ENCODE measurements around the gene JUNB.
"Not testable (repeated sequence)": the region's sequence is repeated elsewhere in the genome, so short reads cannot be mapped to it uniquely, and the experiment has no call there.

The JUNB gene

DNA sequence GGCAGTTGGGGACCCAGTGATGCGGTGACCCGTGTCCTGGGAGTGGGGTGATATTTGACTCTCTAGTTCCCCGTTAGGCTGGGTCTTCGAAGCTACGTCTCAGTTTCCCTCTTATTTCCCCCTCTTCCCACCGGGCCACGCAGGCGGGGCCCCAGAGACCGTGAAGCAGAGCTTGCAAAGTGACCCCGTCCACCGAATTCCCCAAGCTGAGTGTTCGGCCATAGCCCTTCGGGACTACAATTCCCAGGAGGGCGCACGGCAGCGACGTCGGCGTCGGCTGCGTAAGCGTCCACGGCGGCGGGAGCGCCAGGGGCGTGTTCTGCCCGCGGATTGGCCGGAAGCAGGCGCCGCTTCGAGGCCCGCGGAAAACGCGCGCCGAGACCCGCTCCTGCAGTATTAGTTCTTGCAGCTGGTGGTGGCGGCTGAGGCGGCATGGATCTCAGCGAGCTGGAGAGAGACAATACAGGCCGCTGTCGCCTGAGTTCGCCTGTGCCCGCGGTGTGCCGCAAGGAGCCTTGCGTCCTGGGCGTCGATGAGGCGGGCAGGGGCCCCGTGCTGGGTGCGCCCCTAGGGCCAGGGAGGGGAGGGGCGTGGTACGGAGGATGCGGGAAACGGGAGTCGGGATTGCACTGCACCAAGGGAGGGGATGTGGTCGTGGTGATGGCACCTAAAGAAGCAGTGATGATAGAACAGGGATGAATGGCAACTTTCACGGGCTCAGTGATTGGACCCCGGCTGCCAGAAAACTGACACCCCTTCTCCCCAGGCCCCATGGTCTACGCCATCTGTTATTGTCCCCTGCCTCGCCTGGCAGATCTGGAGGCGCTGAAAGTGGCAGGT, 15.2 kb downstream of the JUNB start, which contains the start of gene RNASEH2A:
Gene RNASEH2A (plus strand): TSS at position 343 of the 840 bp plus-strand sequence. CDS start 90 bp downstream, at position 433.
- peak; percentile 98 for DNase-seq

GRCh38 chr19:12815088-12815487, 23.8 kb downstream of the JUNB start:
- DNase-seq: no peak

DNA sequence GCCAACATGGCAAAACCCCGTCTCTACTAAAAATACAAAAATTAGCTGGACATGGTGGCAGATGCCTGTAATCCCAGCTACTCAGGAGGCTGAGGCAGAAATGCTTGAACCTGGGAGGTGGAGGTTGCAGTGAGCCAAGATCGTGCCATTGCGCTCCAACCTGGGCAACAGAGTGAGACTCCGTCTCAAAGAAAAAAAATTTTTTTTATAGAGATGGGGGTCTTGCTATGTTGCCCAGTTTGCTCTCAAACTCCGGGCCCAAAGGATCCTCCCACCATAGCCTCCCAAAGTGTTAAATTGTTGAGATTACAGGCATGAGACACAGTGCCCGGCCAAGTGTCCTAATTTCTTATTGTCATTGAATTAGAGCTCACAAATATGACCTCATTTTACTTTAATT, 25.9 kb downstream of the JUNB start:
- DNase-seq: not testable (repeated sequence)

DNA sequence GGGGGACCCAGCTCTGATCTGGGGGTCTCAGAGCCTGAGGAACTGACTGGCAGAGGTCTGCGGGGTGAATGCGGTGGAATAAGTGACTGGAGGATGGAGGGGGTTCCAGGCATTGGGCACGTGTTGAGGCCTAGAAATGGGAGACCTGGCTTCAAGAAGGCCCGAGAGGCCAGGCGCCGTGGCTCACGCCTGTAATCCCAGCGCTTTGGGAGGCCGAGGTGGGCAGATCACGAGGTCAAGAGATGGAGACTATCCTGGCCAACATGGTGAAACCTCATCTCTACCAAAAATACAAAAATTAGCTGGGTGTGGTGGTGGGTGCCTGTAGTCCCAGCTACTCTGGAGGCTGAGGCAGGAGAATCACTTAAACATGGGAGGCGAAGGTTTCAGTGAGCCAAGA, 26.5 kb downstream of the JUNB start:
- not testable (repeated sequence) for DNase-seq

DNA sequence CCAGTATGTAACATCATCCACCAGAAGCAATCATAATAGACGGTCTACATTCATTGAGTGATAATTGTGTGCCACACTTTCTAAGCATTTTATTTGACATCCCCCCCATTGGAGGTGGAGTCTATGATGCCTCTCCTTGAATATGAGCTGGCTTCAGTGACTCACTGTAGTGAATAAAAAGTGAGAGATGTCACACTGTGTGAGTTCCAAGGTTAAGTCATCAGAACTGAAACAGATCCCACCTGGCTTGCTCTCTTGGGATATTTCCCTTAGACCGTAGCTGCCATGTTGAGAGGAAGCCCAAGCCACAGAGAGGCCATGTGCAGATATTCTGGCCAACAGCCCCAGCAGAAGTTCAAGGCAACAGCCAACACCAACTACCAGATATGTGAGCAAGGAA, 30.5 kb downstream of the JUNB start:
- no peak for DNase-seq

GRCh38 chr19:12825254-12826131, 34.2 kb downstream of the JUNB start:
- DNase-seq: peak; percentile 92

GRCh38 chr19:12828494-12828893, 37.2 kb downstream of the JUNB start:
- peak; percentile 92 for DNase-seq

- no peak for DNase-seq
Observed at GRCh38 chr19:12833418-12833737, 42.1 kb downstream of the JUNB start.

DNA sequence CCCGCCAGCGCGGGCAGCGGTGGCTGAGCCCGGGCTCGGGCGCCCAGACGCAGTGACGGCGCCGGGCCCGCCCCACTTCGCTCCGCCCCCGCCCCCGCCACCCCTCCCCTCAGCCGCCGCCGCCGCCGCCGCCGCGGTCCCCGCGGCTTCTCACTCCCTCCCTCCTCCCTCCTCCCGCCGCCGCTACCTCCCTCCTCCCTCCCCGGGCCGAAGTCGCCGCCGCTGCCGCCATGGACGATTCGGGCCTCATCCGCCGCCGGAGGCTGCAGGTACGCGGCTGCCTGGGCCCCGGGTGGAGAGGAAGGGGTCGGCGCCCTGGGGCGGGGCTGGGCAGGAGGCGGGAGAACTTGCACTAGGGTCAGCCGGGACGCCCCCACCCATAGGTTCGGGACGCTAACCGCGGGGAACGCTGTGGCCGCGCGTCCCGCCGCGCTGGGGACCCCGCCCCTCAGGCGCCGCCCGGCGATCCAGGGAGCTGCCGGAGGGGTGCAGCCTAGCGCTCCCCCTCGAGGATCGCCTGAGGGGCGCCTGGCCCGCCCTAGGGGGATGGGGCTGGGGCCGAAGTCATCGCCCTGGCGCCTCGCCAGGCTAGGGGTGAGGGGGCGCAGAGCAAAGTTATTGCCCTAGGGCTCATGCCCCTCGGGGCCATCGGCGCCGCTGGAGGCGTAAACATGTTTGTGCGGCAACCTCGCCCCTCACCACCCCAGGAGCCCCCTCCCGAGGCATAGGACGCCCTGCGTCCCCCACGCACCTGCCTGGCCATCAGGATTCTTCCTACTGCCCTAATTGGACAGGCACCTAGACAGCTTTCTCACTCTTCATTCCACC, 42.7 kb downstream of the JUNB start:
- DNase-seq: peak; percentile 92

DNA sequence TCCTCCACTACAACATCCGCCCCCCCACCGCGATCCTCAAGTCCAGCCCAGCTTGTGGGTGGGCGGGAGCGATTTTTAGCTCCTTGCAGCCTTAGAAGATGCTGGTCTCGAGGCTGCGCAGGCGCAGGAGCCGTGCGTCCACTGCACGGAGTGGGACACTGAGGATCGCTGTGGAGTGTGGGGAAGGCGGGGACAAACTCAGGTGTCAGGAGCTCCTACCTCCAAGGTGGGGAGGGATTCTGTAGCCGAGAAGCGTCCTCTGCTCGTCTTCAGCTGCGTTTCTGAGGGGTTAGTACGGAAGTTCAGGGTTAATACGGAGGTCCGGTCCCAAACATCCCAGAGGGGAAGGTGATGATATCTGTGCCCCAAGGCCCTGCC, 43.3 kb downstream of the JUNB start, which contains the start of gene RTBDN:
Gene RTBDN (minus strand): TSS at position 14 of the 378 bp plus-strand sequence. CDS start 4,600 bp downstream, outside the sequence.
- peak; percentile 85 for DNase-seq

DNA sequence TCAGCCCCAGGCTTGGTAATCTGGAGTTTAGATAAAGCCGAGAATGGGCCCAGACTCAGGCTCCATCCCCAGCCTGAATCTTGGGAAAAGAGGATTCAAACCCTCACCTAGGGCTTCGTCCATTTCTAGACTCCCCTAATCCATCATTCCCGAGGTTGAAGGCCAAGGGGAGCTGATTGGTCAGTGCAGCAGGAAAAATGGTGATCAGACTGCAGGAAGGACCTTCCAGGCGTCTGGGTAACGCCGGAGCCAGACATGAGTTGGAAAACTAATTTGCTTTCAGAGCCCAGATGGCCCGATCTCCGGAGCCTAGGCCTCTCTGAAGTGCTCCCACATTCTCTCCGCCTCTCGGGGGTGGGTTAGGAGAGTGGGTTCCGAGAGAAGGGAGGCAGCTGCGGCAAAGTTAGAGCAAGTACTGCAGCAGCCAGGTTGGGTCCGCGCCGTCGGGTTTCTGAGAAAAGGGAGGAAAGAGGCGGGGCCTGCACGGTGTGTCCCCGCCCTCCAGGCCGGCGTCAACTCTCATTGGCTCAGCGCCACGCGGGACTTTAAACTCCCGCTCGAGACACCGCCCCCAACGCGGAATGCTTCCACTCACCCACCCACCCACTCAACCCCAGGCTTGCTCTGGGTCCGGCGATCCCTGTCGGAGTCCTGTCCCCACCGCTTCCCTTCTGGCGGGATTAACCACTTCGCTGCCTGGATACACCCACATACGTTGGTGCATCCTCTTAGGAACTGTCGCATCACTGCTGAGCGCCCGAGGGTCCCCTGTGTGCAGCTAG, 43.9 kb downstream of the JUNB start:
- DNase-seq: peak; percentile 94

DNA sequence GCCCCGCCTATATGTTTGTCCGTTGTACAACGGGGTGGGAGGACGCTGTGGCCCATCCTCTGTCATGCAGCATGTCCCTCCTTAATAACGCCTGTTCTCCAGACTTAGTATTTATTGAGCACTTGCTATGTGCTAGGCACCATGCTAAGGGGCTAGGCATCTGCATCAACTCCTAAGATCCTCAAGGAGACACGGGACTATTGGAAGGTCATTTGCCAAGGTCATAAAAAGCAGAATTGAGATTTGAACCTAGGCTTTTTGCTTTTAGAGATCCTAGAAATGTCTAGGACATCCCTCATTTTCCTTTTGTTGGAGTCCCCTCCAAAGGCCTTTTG, 45.2 kb downstream of the JUNB start:
- DNase-seq: no peak

DNA sequence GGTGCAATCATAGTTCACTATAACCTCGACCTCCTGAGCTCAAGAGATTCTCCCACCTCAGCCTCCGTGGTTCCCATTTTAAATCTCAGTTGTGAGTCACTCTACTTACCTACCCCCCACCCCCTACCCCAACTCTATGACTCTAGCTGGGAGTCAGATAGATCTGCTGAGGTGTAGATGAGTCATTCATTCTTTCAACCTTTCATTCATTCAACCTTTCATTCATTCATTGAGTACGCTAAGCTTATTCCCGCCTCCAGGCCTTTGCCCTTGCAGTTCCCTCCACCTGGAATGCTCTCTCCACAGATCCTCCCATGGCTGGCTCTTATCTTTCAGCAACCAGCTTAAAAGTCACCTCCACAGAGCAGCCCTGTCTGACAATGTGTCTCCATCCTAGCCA, 45.9 kb downstream of the JUNB start:
- no peak for DNase-seq

DNA sequence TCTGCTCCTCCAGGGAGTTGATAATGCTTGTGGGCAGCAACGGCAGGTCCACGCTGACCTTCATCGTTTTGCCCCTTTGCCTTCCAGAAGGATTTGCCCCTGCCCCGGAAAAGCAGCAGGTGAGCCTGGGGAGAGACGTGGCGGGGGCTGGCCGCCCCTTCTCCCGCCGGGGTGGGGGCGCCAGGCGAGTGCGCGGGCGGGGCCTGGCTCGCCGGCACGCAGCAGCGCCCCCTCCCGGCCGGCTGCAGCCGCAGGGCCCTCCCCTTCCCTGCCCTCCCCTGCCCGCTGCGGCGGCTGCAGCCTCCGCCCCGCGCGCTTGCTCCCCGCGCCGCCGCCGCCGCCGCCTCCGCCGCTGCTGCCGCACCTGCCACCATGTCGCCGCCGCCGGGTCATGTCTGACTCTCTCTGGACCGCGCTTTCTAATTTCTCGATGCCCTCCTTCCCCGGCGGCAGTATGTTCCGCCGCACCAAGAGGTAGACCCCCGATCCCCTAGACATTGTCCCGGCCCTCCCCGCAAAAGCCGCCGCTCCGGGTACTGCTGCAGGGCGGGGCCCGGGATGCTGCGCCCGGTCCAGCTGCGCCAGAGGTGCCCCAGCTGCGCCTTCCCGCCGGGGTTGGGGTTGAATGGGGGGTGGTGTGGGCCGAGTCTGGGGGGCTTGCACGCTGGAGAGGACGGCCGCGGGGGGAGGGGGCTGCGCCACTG, 47.0 kb downstream of the JUNB start, which contains the start of gene MAST1:
Gene MAST1 (plus strand): TSS at position 334 of the 704 bp plus-strand sequence. CDS start 58 bp downstream, at position 392.
- peak; percentile 89 for DNase-seq

GRCh38 chr19:12838886-12839756, 47.8 kb downstream of the JUNB start:
- DNase-seq: peak; percentile 74

- DNase-seq: peak; percentile 99
Observed at GRCh38 chr19:12840091-12841079, 49.1 kb downstream of the JUNB start.

GRCh38 chr19:12841094-12841493, 49.8 kb downstream of the JUNB start:
- peak; percentile 99 for DNase-seq

- DNase-seq: no peak
Observed at GRCh38 chr19:12842511-12842910, 51.2 kb downstream of the JUNB start.
